ENCODE measurements around the gene SUB1.

Gene SUB1

DNA sequence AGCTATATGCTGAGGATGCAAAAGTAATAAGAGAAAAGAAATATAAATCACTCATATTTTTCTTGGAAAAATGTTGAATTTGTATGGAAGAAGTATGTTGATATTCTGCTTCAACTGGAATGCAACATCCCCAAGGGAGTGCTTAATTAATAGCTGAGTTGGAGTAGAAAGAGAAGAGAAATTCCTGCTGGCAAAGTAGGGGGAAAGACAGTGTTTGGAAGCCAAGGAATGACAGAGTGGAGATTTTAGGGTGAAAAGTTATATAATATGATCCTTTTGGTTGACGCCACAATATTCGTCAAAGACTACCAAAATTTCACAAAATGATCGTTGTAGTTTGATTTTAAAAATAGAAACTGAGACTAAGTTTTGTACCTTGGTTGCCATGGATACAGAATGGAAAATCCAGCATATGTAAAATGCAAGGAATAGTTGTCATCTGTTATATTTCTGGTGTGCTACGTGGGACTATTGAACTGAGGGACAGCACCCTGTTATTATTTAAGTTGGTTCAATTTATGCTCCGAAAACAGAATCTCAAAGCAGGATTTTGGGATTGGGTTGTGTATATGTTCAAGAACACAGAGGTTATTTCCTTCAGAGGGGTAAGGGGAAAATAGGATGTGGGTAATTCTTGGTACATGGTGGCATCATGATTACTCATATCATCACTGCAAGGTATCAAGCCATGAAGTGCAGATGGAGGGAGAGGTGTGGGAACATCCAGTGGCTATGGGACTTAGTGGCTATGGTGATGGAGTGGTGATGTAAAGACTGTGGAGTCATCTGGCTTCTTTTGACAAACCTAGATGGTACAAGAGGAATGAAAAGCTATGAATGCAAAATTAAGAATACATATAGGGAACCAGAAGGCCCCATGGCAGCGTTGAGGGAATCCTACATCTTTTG is 61.0 kb downstream of the SUB1 start:
- DNase-seq = no peak

DNA sequence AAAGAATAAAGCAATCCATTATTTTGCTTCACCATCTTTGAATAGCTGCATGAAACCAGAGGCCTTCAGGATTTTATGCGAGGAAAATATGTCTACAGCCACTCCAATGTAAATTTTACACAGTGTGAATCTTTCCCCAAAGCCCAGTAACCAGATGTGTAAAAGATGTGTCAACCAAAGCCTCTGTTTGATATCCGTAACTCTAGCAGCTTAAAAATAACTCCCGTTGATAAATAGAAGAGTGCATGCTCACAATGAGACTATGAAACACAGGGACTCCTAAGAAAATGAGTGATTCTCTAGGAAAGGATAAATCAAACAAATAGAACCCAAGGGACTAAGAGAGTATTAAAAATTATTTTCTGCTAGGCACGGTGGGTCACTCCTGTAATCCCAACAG is 65.7 kb downstream of the SUB1 start:
- no peak for DNase-seq

DNA sequence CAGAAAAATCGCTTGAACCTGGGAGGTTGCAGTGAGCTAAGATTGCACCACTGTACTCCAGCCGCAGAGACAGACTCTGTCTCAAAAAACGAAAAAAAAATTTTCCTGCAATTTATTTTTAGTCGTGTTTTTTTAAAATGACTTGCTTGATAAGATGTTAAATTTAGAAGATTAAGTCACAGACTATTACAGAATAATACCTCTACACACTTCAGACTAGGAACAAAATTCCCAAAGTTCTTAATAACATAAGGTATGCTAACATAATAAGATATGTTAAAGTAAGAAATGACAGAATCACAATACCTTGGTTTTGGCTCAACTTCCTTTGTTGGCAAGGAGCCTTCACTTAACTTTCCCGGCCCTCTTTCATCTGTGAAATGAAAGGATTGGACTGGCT is 66.3 kb downstream of the SUB1 start:
- DNase-seq = no peak

All from NCI-H1105 treated with DMSO at 0.1 percent for 48 hours (cell line).